GM19023 (cell line): ENCODE data around the gene ZNF816.
"Not testable (repeated sequence)": the region's sequence is repeated elsewhere in the genome, so short reads cannot be mapped to it uniquely, and the experiment has no call there.

Experiments
- ATAC-seq: cut with Tn5 transposase; IDR thresholded peaks from one replicate; pipeline ENCODE4 v1.9.1; 2021; ENCODE audit warnings: mild to moderate bottlenecking, moderate library complexity; ENCODE audit not compliant: unreplicated experiment

ZNF816 gene

DNA sequence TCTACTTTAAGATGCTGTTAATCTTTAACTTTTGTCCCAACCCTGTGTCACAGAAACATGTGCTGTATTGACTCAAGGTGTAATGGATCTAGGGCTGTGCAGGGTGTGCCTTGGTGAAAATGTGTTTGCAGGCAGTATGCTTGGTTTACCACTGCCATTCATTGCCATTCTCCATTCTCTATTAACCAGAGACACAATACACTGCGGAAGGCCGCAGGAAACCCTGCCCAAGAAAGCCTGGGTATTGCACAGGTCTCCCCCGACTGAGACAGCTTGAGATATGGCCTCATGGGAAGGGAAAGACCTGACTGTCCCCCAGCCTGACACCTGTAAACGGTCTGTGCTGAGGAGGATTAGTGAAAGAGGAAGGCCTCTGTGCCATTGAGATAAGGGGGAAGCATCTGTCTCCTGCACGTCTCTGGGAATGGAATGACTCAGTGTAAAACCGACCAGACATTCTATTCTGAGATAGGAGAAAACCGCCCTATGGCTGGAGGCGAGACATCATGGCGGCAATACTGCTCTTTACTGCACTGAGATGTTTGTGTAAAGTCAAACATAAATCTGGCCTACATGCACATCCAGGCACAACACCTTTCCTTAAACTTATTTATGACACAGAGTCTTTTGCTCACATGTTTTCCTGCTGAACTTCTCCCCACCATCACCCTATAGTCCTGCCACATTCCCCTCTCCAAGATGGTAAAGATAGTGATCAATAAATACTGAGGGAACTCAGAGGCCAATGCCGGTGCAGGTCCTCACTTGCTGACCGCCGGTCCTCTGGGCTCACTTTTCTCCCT is 26.3 kb downstream of the ZNF816 start:
- no peak for ATAC-seq

DNA sequence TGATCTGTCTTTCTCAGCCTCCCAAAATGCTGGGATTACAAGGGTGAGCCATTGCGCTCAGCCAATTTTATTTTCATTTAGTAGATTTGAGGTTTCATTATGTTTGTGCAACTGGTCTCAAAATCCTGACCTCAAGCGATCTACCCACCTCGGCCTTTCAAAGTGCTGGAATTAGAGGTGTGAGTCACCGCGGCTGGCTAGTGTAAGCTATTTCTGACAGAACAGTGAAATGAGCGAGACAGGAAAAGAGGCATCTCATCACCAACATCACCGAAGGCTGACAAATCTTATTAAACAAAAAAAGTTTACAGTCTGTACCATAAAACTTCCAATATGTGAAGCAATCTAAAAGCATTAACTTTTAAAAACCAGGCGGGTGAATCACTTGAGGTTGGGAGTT is 27.2 kb downstream of the ZNF816 start:
- no peak for ATAC-seq

GRCh38 chr19:52924641-52925040 is 38.0 kb downstream of the ZNF816 start:
- not testable (repeated sequence) for ATAC-seq

DNA sequence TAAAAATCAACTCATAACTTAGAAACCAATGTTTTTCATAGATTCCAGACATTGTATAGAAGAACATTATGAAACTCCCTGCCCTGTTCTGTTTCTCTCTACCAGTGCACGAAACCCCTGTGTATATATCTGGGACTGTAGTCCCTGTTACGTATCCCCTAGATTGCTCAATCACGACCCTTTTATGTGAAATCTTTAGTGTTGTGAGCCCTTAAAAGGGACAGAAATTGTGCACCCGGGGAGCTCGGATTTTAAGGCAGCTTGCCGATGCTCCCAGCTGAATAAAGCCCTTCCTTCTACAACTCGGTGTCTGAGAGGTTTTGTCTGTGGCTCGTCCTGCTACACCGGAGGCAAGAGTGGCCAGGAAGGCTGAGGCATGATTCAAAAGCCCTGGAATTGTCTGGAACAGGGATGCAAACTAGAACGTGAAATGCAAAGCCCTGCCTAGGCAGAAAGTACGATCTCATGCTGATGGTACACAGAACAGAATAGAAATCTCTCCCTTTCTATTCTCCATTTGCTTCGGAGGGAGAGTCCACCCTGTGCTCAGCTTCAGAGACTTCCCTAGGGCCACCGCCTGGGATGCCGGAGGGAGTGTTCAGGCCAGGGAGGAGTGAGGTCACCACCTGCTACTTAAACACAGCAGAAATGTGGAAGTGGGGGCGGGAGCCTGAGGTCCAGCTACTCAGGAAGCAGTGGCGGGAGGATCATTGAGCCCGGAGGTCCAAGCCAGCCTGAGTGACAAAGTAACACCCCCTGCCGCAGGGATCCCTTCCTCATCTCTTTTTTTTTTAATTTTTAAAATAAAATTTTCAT is 38.7 kb downstream of the ZNF816 start:
- ATAC-seq = no peak

GRCh38 chr19:52922841-52923777 is 39.6 kb downstream of the ZNF816 start, which contains the start of gene ZNF888:
TSS of gene ZNF888 (minus strand) at chr19:52923428. CDS start at chr19:52917873, 5,555 bp downstream.
- peak; percentile 94 for ATAC-seq

- no peak for ATAC-seq
Observed at GRCh38 chr19:52917531-52917930, 45.1 kb downstream of the ZNF816 start.

GRCh38 chr19:52910648-52911047 is 52.0 kb downstream of the ZNF816 start:
- ATAC-seq = no peak

DNA sequence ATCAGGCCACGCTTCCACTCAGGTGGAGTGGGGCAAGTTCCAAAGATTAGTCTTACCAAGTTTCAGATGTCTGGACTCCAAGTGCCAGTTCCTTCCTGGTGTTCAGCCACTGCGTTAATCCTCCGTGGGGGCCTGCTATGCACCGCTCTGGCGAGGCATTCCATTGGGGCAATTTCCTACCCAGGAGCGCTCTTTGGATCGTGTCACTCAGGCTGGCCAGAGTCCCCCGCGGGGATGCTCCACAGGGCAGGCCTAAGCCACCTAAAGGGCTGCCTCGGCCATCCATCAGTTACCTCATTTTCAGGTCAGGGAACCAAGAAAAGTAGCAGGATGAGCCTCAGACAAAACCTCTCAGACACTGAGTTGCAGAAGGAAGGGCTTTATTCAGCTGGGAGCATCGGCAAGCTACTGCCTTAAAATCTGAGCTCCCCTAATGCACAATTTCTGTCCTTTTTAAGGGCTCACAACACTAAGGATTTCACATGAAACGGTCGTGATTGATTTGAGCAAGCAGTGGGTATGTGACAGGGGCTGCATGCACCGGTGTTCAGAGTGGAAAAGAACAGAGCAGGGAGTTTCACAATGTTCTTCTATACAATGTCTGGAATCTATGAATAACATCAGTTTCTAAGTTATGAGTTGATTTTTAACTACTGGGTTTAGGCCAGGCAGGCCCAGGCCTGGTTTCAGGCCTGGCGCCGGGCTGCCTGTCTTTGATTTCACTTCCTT is 58.5 kb downstream of the ZNF816 start:
- not testable (repeated sequence) for ATAC-seq

- ATAC-seq = no peak
Observed at GRCh38 chr19:52901842-52902241, 60.8 kb downstream of the ZNF816 start.
